ENCODE results near the gene CA14. TPM values are rescaled to one million over a fixed set of nuclear protein-coding genes. Genes with fewer than 3 reads are reported as not detected.

Gene CA14
- total RNA-seq, 1 experiment from 2014 or later: 42.0 TPM

DNA sequence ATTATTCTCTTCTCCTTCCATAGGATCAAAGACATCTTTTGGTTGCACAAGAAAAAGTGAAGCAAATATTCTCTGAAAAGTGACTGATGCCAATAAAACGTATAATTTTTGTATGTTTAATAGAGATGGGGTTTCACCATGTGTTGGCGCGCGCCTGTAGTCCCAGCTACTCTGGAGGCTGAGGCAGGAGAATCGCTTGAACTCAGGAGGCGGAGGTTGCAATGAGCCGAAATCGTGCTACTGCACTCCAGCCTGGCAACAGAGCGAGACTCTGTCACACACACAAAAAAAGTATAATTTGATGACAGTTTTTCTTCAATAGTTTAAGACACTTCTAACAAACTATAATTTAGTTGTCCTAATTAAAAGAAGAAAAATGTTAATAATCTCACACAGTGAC is 45.5 kb upstream of the CA14 start:
- Histone ChIP-seq H3K79me1 (ENCODE audit: insufficient read depth, low read depth, low read length, poor library complexity, severe bottlenecking) (no peaks in the 10 kb centered on the region), H2BK5ac (ENCODE audit: insufficient read length, low read length) (no peak overlapping the region), H4K91ac (ENCODE audit: insufficient read length, low read depth, low read length) (no peak overlapping the region), H2BK120ac (ENCODE audit: low read depth, low read length, poor library complexity, severe bottlenecking) (no peak overlapping the region), H2BK20ac (ENCODE audit: low read depth, low read length, poor library complexity, severe bottlenecking) (no peak overlapping the region), H2BK12ac (ENCODE audit: insufficient read length, low read depth, low read length) (no peak overlapping the region), H3K4me1 (ENCODE audit: insufficient read depth, low read length) (no peaks in the 10 kb centered on the region), H3K56ac (ENCODE audit: insufficient read length, low read depth, low read length) (no peak overlapping the region), H3K23ac (ENCODE audit: insufficient read length, low read depth, low read length) (no peak overlapping the region), H3K4ac (ENCODE audit: low read depth, low read length) (no peak overlapping the region), H3K4me2 (ENCODE audit: insufficient read depth, insufficient read length, low read length) (no peak overlapping the region), H3K27me3 (ENCODE audit: insufficient read depth, low read length) (no peaks in the 10 kb centered on the region), H3K27ac (ENCODE audit: insufficient read length, low read depth, low read length) (no peak overlapping the region), H2AK5ac (ENCODE audit: insufficient read length, low read length) (no peak overlapping the region), H3K14ac (ENCODE audit: insufficient read depth, low read length) (no peak overlapping the region), H3K9ac (ENCODE audit: extremely low read depth, insufficient read length, low read length) (no peak overlapping the region), H3K9me3 (ENCODE audit: control insufficient read depth, low read depth, low read length) (no peaks in the 10 kb centered on the region), H4K8ac (replicated peaks; ENCODE audit: insufficient read length, low read depth, low read length) (no peak overlapping the region), H4K20me1 (ENCODE audit: control insufficient read depth, insufficient read depth, insufficient read length) (no peaks in the 10 kb centered on the region), H3K23me2 (ENCODE audit: insufficient read length, low read depth, low read length, poor library complexity, severe bottlenecking) (no peaks in the 10 kb centered on the region), H4K5ac (ENCODE audit: insufficient read length, low read depth, low read length) (no peak overlapping the region), H3T11ph (ENCODE audit: low read length) (no peak overlapping the region), H2AFZ (ENCODE audit: low read length) (no peak overlapping the region), H3K79me2 (ENCODE audit: insufficient read depth, low read length) (no peaks in the 10 kb centered on the region), H2BK15ac (ENCODE audit: low read depth, low read length) (no peak overlapping the region), H3K18ac (ENCODE audit: insufficient read length, low read depth, low read length) (no peak overlapping the region)
- H3K4me3 Mint-ChIP-seq: no peak overlapping the region
- peaks cover 9 to 10% of the 10 kb centered on the region in 2 experiments; a peak in 3 of 4 replicates for H3K4me1 Mint-ChIP-seq
- H3K9me3 Mint-ChIP-seq: no peaks in the 10 kb centered on the region
- no peak for TF ChIP-seq CTCF (conservative IDR thresholded peaks at IDR 0.05)
- H3K27ac Mint-ChIP-seq: no peak overlapping the region
- no peaks in the 10 kb centered on the region for H3K36me3 Mint-ChIP-seq (ENCODE audit: insufficient read depth in 1 of 3, low read depth in 3 of 3)
- no CpG with 5 or more reads among the region's 9 CpGs for WGBS (ENCODE audit: extremely low coverage, insufficient read length, low lambda C conversion rate)
- no peaks in the 10 kb centered on the region for H3K27me3 Mint-ChIP-seq (ENCODE audit: low read depth)
- no peak for DNase-seq

Data from H9 (cell line).